SH-SY5Y (cell line): ENCODE data around the gene CCDC78.

Source experiments
- GATA2 ChIP-seq: IDR thresholded peaks from 2 replicates; pipeline ENCODE4 v1.6.1; 2011; ENCODE audit warnings: mild to moderate bottlenecking, low read depth, low read length
- GATA3 ChIP-seq: IDR thresholded peaks from 2 replicates; pipeline ENCODE4 v1.6.1; 2011; ENCODE audit warnings: low read depth, mild to moderate bottlenecking, low read length, moderate library complexity

The CCDC78 gene

DNA sequence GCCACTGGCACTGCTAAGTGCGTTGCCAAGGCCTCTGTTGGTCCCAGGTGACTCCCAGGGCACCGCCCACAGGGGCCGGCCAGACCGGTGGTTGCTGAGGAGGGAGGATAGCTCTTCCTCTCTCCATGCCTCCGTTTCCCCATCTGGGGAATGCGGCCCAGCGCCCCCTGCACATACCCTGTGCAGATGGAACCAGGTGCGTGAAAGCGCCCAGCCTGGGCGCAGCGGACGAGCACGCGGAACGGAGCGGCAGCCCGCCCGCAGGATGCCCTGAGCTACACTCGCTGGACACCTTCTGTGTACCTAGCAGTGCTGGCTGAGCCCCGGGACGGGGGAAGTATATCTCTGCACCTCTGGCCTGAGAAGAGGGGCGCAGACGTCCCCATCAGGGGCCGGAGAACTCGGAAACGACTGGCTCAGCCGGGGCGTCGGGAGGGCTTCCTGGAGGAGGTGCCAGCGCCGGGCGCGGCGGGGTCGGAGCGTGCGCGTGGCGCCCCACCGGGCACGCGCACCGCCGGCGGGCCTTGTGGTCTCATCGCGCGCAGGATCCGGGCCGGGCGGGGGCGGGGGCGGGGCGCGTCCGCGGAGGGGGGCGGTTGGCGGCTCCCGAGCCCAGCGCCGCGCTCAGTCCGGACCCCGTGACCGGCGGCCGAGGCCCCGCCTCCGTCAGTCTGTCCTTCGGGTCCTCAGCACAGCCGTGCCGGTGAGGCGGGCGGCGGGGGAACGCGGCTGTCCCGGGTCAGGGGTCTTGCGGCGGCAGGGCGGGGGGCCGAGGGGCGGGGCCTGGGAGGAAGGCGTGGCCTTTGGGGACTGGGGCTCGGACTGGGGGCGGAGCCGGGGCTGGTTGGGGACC lies at the start of gene CCDC78, which contains the start of gene HAGHL:
CCDC78 (minus strand) TSS at position 6 of the 853 bp plus-strand sequence. CDS start 76 bp downstream, outside the sequence.
HAGHL (plus strand) TSS at position 669 of the 853 bp plus-strand sequence. CDS start 404 bp downstream, outside the sequence.
- TF ChIP-seq GATA3 (no peak), GATA2 (no peak)

DNA sequence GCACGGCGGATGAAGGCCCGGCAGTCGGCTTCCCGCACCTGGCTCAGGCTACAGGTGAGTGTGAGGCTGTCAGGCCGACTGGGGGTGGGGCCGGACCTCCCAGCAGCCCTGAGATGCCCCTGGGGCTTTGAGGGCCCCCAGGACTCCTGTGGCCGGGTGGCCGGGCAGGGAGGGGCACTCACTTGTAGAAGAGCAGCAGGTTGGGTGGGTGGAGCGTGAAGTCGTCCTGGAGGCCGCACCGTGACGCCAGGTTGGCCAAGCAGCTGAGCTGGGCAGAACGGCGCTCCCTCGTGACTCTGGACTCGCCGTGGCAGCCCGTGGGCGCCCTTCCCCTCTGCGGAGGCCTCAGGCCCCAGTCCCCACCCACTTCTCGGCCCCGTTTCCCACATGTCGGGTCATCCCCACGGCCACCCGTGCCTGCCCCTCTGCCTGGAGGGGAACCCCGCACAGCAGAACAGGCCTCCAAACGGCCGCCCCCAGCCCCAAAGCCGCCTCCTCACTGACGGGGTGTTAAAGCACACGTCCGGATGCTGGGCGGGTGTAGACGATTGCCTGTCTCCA lies 49.1 kb upstream of the CCDC78 start:
- no peak for TF ChIP-seq GATA3

GRCh38 chr16:774086-775001 lies 48.1 kb upstream of the CCDC78 start:
- TF ChIP-seq GATA3 (no peak), GATA2 (no peak)

- TF ChIP-seq GATA3 (no peak), GATA2 (no peak)
These were observed 46.7 kb upstream of the CCDC78 start for GRCh38 chr16:772959-773358.

DNA sequence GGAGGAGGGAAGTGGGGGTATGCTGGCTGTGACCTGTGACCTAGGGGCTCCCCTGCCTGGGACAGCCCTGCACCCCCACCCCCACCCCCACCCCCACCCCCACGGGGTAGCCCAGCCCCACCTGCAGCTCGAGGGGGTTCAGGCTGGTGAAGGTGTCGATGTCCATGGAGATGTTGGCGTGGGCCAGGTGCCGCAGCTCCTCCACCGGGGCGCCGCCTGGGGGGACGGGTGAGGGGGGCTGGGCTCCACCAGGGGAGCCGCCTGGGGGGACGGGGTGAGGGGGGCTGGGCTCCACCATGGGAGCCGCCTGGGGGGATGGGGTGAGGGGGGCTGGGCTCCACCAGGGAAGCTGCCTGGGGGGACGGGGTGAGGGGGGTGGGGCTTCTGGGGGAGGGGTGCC lies 44.2 kb upstream of the CCDC78 start:
- TF ChIP-seq GATA3: no peak
- TF ChIP-seq GATA2: no peak

GRCh38 chr16:769934-770333 lies 43.7 kb upstream of the CCDC78 start:
- no peak for TF ChIP-seq GATA2
- TF ChIP-seq GATA3: no peak

DNA sequence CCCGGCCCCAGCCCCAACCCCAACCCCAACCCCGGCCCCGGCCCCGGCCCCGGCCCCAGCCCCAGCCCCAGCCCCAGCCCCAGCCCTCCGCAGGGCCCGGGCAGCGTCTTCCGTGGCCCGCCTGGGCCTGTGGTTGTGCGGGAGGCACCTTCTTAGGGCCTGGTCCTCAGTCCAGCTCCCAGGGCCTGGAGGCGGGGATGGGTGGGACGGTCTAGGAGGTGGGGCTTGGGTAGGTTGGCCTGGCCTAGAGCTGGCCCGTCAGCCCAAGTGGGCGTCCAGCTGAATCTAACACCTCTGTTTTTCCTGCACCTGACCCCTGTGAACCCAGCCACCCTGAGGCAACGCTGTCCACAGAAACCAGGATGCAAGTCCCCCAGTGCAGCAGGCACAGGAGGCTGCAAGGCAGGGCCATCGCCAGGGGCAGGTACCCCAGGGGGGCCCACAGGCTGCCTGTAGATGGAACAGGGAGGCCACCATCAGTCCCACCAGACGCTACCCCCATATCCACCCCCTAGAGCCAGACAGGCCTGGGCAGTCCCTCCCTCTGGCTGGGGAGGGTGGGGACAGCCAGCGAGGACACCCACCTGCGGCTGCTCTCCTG lies 43.0 kb upstream of the CCDC78 start:
- no peak for TF ChIP-seq GATA3
- TF ChIP-seq GATA2: no peak

DNA sequence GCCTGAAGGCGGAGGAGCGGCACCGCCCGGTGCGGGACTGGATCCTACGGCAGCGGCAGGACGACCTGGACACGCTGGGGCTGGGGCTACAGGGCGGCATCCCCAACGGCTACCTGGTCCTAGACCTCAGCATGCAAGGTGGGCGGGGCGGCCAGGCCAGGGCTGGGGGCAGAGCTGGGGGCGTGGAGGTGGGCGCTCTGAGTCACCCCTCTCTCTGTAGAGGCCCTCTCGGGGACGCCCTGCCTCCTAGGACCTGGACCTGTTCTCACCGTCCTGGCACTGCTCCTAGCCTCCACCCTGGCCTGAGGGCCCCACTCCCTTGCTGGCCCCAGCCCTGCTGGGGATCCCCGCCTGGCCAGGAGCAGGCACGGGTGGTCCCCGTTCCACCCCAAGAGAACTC lies 42.2 kb upstream of the CCDC78 start:
- TF ChIP-seq GATA3: no peak
- TF ChIP-seq GATA2: no peak

GRCh38 chr16:767743-768235 lies 41.5 kb upstream of the CCDC78 start:
- no peak for TF ChIP-seq GATA3
- no peak for TF ChIP-seq GATA2

DNA sequence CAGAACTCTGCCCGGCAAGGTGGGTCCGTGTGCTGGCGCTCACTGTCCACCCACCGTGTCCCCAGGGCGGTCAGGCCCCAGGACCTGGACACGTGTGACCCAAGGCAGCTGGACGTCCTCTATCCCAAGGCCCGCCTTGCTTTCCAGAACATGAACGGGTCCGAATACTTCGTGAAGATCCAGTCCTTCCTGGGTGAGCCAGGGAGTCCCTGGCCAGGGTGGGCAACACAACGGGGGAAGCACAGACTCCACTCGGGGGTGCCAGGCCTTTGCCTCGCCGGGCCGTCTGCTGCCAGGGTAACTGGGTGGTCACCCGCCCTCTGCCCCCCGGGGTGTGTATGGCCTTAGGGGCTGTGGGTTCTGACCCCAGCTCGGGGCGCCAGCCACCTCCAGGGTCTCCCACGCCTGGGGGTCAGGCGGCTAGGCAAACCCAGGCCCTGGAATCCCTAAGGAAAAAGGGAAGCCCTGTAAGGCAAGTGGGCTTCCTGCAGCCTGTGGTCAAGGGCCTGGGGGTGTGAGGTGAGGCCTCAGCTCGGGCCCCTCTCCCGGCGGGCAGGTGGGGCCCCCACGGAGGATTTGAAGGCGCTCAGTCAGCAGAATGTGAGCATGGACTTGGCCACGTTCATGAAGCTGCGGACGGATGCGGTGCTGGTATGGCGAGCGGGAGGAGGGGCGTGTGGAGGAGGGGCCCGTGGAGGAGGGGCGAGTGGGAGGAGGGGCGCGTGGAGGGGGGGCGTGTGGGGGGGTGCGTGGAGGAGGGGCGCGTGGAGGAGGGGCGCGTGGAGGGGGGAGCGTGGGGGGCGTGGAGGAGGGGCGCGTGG lies 40.8 kb upstream of the CCDC78 start:
- TF ChIP-seq GATA2: no peak
- TF ChIP-seq GATA3: no peak

GRCh38 chr16:766008-766819 lies 40.0 kb upstream of the CCDC78 start:
- no peak for TF ChIP-seq GATA2
- TF ChIP-seq GATA3: no peak

- no peak for TF ChIP-seq GATA2
- no peak for TF ChIP-seq GATA3
These were observed 39.2 kb upstream of the CCDC78 start for GRCh38 chr16:765488-765865.
